Activated CD4-positive, alpha-beta T cell treated with anti-CD3 and anti-CD28 coated beads, Interleukin-2, amount 50 U/mL, for 16 hours (primary cell): ENCODE measurements around the gene SEC62.
"Not testable (repeated sequence)": the region's sequence is repeated elsewhere in the genome, so short reads cannot be mapped to it uniquely, and the experiment has no call there.

ENCODE experiments used
- DNase-seq: peaks from one replicate; pipeline ENCODE4 v3.0.0-alpha.2; 2020

The SEC62 gene

DNA sequence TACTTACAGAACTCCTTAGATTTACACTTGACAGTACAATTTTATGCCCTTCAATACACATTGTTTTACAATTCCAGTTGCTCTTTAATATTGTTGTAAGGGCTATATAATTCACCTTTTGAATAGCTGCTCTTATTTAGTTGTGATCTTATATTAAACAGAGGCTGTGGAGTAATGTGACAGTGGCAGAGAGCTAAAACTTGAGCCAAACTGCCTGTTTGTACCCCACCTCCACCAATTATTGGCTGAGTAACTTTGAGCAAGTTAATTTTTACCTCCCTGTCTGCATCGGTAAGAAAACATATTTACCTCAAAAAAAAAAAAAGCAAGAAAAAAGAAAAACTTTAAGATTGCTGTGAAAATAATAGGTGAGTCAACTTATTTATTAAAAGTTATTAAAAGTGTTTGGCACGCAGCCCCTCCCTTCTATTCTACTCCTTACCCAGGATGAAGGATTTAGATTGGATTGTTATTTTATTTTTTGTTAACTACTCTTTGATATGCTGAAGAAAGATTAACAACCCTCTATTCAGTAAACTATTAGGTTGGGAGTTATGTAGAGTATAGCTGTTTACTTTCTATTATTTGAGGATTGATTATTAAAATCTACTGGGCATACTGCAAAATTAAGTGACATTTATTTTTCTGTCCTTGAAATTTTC is 1.7 kb downstream of the SEC62 start:
- DNase-seq = no peak

- no peak for DNase-seq
Observed at GRCh38 chr3:169969174-169970095, 2.8 kb downstream of the SEC62 start.

GRCh38 chr3:169970847-169971246 is 4.2 kb downstream of the SEC62 start:
- DNase-seq = no peak

- no peak for DNase-seq
Observed at GRCh38 chr3:169971522-169971921, 4.9 kb downstream of the SEC62 start.

DNA sequence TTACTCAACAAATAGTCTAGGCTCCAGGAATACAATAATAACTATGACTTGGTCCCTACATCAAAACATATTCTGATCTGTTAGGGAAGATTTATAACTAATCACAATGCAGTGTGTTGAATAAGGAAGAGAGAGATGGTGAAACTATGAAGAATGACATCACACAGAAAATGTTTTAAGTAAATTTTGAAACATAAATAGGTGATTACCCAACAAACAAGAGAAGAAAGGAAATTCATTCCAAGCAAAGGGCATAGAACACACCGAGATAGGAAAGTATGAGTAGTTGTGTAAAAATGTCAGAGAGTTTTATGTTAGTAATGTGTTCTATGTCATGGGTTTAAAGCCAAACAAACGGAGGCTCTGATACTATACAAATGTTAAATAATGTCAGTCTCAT is 13.4 kb downstream of the SEC62 start:
- no peak for DNase-seq

- DNase-seq = no peak
Observed at GRCh38 chr3:169984292-169984691, 17.7 kb downstream of the SEC62 start.

DNA sequence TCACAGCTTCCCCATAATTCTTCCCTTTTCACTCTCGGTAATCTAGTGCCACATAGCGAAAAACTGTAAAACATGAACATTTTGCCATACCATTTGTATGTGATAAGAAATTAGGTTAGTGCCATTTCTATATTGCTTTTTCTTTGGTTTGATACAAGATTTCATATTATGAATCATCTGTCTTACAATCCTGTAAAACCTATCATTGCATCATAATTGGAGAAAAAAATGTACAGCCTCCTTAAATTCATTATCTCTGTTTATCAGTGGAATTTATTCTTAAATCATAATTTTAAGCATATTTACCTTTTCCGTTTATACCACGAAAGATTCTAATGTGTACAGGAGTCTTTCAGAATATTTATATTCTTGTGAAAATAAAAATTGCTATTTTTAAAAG is 23.8 kb downstream of the SEC62 start:
- no peak for DNase-seq

GRCh38 chr3:169992156-169992555 is 25.5 kb downstream of the SEC62 start:
- no peak for DNase-seq

GRCh38 chr3:169992781-169993180 is 26.2 kb downstream of the SEC62 start:
- DNase-seq = no peak

GRCh38 chr3:169993761-169994160 is 27.2 kb downstream of the SEC62 start:
- no peak for DNase-seq

DNA sequence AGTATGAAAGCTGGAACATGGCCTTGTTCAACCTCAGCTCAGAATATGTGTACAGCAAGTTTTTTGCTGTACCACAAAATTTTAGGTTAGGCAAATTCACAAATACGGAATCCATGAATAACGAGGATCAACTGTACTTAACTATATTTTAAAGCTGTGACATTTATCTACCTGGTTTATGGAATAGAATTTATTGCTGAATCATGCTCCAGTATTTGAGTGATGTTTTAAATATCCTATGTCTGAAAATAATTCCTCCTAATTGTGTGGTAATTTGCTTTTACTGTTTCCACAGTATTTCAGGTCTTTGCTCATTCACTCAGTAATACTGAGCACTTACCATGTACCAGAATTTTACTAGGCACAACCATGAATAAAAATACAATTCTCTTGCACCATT is 29.5 kb downstream of the SEC62 start:
- no peak for DNase-seq

DNA sequence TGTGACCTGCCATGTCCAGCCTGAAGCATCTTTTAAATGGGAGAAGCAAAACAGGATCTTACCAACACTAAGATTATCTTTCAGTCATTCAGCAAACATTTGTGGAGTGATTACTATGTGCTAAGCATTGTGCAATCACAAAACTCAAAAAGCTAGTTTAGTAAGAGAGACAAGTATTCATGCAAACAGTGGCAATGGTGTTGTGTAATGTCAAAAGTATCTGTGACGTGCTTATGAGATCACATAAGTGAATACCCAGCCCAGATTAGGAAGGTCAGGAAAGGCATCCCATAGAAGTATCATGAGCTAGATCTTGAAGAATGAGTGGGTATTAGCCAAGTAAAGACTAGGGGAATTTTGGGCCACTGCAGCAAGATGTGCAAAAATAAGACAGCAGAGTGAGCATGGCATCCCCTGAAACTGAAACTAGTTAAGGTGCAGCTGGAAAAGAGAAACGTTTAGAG is 32.1 kb downstream of the SEC62 start:
- DNase-seq = peak; percentile 11

GRCh38 chr3:169999433-169999832 is 32.8 kb downstream of the SEC62 start:
- peak; percentile 68 for DNase-seq

GRCh38 chr3:170000051-170000450 is 33.4 kb downstream of the SEC62 start:
- DNase-seq = no peak

- no peak for DNase-seq
Observed at GRCh38 chr3:170002231-170002630, 35.6 kb downstream of the SEC62 start.

DNA sequence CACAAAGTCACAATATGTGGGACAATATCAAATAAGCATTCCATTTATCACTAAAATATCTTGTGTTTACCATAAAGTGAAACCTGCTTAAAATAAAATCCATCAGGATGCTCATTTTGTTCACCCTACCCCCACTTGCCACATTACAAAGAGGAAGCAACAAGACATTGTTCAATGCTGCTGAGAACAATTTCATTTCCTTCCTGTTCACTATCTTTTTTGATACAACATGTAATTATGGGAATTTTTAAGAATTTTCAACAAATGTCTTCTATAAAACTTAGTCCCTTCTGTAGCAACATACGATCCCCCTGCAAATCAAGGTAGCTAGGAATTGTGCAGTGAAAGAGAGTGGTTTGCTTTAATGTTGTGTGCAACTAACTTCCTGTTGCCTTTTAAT is 36.3 kb downstream of the SEC62 start:
- no peak for DNase-seq

GRCh38 chr3:170003881-170004356 is 37.3 kb downstream of the SEC62 start:
- no peak for DNase-seq

DNA sequence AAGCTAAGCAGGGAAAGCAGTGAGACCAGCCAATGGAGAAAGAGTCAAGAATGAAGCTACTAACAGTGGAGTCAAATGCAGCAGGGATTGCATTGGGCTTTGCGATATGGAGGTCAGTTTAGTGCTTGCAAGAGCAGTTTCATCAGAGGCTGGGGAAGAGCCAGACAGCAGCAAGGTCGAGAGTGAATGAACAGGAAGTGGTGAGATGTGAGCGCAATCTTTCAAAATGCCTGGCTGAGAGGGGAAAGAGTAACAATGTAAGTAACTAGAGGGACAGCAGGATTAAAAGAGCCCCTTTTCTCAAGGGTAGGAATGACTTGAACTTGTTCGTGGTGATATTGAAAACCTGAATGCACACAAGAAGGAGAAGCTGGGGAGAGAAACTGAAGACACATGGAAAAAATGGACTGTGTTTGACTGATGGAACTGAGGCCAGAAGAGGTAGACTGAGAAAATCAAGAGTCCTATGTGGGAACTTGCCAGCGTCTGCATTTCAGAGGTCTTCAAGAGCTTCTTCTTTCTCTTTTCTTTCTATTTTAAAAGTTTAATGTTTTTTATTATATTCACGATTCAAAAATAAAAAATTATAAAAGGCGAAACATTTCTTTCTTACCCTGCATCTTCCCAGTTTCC is 40.5 kb downstream of the SEC62 start:
- peak; percentile 71 for DNase-seq

- no peak for DNase-seq
Observed at GRCh38 chr3:170010498-170010897, 43.9 kb downstream of the SEC62 start.

GRCh38 chr3:170012683-170013400 is 46.2 kb downstream of the SEC62 start:
- DNase-seq = no peak

- DNase-seq = no peak
Observed at GRCh38 chr3:170016057-170016456, 49.5 kb downstream of the SEC62 start.

- DNase-seq = not testable (repeated sequence)
Observed at GRCh38 chr3:170019306-170019705, 52.7 kb downstream of the SEC62 start.

GRCh38 chr3:170021083-170021482 is 54.5 kb downstream of the SEC62 start:
- no peak for DNase-seq
